Epithelial cell of esophagus (primary cell): ENCODE results near the gene TK2.
"Not testable (repeated sequence)": the region's sequence is repeated elsewhere in the genome, so short reads cannot be mapped to it uniquely, and the experiment has no call there.

ENCODE experiments used
- DNase-seq: peaks from one replicate; pipeline ENCODE4 v3.0.0; 2010; ENCODE audit warnings: low read depth
- H3K4me3 ChIP-seq: 2 replicates; pipeline ENCODE4 v1.5.1; 2011; ENCODE audit warnings: mild to moderate bottlenecking, low read length, control low read depth
- CTCF ChIP-seq: IDR thresholded peaks from 2 replicates; pipeline ENCODE4 v1.5.1; 2011; ENCODE audit warnings: low read depth, mild to moderate bottlenecking, low read length, control low read depth, inconsistent platforms; ENCODE audit not compliant: insufficient read depth; ENCODE audit errors: missing control alignments

Gene TK2

DNA sequence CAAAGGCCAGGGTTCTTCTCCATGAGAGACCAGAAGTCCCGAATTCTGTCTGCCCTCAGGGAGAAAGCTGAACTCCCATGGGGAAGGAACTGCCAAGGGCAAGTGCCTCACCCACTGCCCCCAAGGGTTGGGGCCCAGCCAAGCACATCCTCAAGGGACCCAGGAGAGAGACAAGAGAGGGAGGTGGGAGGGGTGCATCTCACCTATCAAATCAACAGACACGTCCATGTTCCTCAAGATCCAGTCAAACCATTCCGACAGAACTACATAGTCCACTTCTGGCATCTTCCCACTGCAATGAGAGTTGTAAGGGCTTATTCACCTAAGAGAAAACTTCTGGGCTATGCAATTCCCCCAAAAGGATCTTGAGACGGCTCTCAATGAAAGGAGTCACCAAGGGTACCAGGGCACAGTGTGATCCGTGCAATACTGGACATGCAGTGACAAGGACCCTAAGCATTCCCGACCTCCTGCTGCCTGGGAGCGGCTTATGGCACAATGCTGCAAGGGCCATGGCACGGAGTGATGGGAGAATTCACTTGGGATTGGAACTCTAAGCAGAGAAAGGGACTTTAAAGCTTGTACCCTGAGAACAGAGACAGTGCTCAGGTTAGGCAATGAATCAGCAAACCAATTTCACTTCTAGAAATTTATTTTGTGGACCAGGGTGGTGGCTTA is 32.2 kb downstream of the TK2 start:
- DNase-seq = no peak
- H3K4me3 ChIP-seq = no peak overlapping the region
- no peak for TF ChIP-seq CTCF

- TF ChIP-seq CTCF = no peak
- H3K4me3 ChIP-seq = no peak overlapping the region
- peak; percentile 96 for DNase-seq
Measured at GRCh38 chr16:66516808-66517585, 32.9 kb downstream of the TK2 start.

- DNase-seq = no peak
- TF ChIP-seq CTCF = no peak
- no peak overlapping the region for H3K4me3 ChIP-seq
Measured at GRCh38 chr16:66516509-66516807, 33.5 kb downstream of the TK2 start.

DNA sequence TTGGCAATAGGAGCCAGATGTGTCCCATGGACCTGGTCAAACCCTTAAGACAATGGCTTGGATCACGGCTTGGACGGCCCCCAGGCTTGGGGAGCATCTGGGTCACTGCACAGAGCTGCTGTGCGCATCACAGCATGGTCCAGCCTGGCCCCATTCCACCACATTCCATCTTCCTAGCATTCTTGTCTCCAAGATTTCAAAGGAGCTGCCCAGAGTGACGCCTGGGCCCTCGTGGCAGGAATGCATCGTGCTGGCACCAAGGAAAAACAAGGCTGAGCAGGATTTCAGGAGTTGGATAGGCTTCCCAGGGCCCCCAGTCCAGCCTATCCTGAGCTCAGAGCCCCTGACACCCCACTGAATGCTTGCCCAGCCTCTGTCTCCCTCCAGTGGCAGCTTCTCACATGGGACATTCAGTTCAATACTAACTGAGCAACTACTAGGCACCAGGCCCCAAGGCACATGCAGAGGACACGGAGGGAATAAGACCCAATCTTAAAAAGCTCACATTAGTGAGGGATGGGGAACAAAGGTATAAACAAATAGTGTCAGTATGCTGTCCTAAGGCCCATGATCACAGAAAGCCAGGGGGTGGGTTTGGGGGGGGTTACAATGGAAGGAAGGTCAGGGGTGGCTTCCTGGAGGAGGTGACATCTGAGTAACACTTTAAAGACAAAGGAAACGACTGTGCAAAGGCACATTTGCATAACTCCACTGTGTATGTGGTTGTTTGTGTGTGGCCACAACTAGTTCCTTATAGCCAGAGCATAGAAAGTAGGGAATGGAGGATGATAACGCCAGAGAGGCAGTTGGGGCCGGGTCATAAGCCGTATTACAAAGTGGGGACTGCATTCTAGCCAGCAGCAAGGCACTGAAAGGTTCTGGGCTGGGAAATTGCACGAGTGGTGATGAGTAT is 34.1 kb downstream of the TK2 start:
- no peak for TF ChIP-seq CTCF
- DNase-seq = peak; percentile 35
- no peak overlapping the region for H3K4me3 ChIP-seq

DNA sequence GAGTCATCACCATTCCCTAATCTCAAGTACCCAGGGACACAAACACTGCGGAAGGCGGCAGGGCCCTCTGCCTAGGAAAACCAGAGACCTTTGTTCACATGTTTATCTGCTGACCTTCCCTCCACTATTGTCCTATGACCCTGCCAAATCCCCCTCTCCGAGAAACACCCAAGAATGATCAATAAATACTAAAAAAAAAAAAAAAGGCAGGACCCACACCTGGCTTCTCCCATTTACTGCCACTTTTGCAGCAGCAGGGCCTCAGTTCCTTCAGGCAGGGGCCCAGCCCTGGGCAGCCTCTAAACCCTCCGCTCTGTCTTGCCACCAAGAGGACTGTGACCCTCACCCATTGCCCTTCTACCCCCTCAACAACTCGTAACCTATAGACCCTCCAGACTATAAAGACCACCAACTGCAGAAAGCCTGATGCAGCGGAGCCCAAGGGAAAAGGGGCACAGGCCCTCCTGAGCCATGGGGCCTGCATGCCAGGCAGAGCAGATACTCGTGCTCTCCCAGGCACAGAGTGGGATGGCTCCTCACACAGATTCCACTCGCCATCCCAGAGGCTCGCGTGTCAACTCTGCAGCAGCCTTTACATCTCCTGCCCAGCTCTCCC is 34.8 kb downstream of the TK2 start:
- DNase-seq, H3K4me3 ChIP-seq: not testable (repeated sequence)

GRCh38 chr16:66514391-66514790 is 35.5 kb downstream of the TK2 start:
- DNase-seq, H3K4me3 ChIP-seq: not testable (repeated sequence)

- peak; percentile 58 for DNase-seq
- TF ChIP-seq CTCF = no peak
- no peak overlapping the region for H3K4me3 ChIP-seq
Measured at GRCh38 chr16:66513111-66513723, 36.7 kb downstream of the TK2 start.
